GM23338 (cell line): Measurements from ENCODE around the gene CAV2. TPM values are rescaled to one million over a fixed set of nuclear protein-coding genes. Genes with fewer than 3 reads are reported as not detected.

Experiments used
- ATAC-seq: fragments of 200-7000 bp; cut with Tn5 transposase; 3 replicates; pipeline ENCODE4 v1.9.1; 2020
- DNase-seq: peaks from one replicate; pipeline ENCODE4 v3.0.0-alpha.2; 2015; ENCODE audit warnings: low spot score
- H2AFZ ChIP-seq: fragments of 200-600 bp; sonication (generic); 2 replicates; pipeline ENCODE4 v1.8.0; 2016; ENCODE audit warnings: antibody characterized with exemption, mild to moderate bottlenecking, moderate library complexity
- H3F3A ChIP-seq: fragments of 200-600 bp; sonication (generic); replicated peaks from 2 replicates; pipeline ENCODE4 v1.8.0; 2017; ENCODE audit warnings: antibody characterized with exemption, mixed run types, low read depth
- H3K27ac ChIP-seq: fragments of 200-600 bp; sonication (generic); 2 replicates; pipeline ENCODE4 v1.6.1; 2016; ENCODE audit warnings: low read depth
- H3K27me3 ChIP-seq: fragments of 200-600 bp; sonication (generic); 2 replicates; pipeline ENCODE4 v1.8.0; 2016; ENCODE audit warnings: mild to moderate bottlenecking, mixed run types, moderate library complexity; ENCODE audit not compliant: insufficient read depth
- H3K36me3 ChIP-seq: fragments of 200-600 bp; sonication (generic); 2 replicates; pipeline ENCODE4 v1.8.0; 2016; ENCODE audit warnings: mild to moderate bottlenecking; ENCODE audit not compliant: insufficient read depth
- H3K4me1 ChIP-seq: fragments of 200-600 bp; sonication (generic); 2 replicates; pipeline ENCODE4 v1.8.0; 2016; ENCODE audit warnings: mild to moderate bottlenecking, moderate library complexity; ENCODE audit not compliant: insufficient read depth
- H3K4me2 ChIP-seq: fragments of 200-600 bp; sonication (generic); 2 replicates; pipeline ENCODE4 v1.7.1; 2017; ENCODE audit warnings: mixed run types
- H3K4me3 ChIP-seq: fragments of 200-600 bp; sonication (generic); 2 replicates; pipeline ENCODE4 v1.6.1; 2016; ENCODE audit warnings: mixed run types
- H3K79me2 ChIP-seq: fragments of 200-600 bp; sonication (generic); replicated peaks from 2 replicates; pipeline ENCODE4 v1.8.0; 2017; ENCODE audit warnings: mild to moderate bottlenecking; ENCODE audit not compliant: insufficient read depth
- H3K9me2 ChIP-seq: fragments of 200-600 bp; sonication (generic); 2 replicates; pipeline ENCODE4 v1.8.0; 2017; ENCODE audit not compliant: insufficient read depth
- H4K20me1 ChIP-seq: fragments of 200-600 bp; sonication (generic); replicated peaks from 2 replicates; pipeline ENCODE4 v1.8.0; 2017; ENCODE audit warnings: mild to moderate bottlenecking; ENCODE audit not compliant: insufficient read depth
- H3K27ac Mint-ChIP-seq: 2 replicates; pipeline ENCODE4 v1.8.0; 2020; ENCODE audit warnings: inconsistent platforms, mild to moderate bottlenecking, moderate library complexity, mixed read lengths
- H3K27me3 Mint-ChIP-seq: 3 replicates; pipeline ENCODE4 v1.8.0; 2022; ENCODE audit warnings: low read depth, mild to moderate bottlenecking, moderate library complexity, mixed read lengths, inconsistent platforms; ENCODE audit not compliant: insufficient read depth, poor library complexity
- H3K36me3 Mint-ChIP-seq: 3 replicates; pipeline ENCODE4 v1.8.0; 2021; ENCODE audit warnings: low read depth, mild to moderate bottlenecking, inconsistent platforms, moderate library complexity, mixed read lengths
- H3K4me1 Mint-ChIP-seq: 3 replicates; pipeline ENCODE4 v1.8.0; 2020; ENCODE audit warnings: mild to moderate bottlenecking, inconsistent platforms, mixed read lengths
- H3K4me3 Mint-ChIP-seq: 3 replicates; pipeline ENCODE4 v1.8.0; 2021; ENCODE audit warnings: moderate library complexity, mild to moderate bottlenecking, inconsistent platforms, mixed read lengths
- H3K9me3 Mint-ChIP-seq: 3 replicates; pipeline ENCODE4 v1.8.0; 2020; ENCODE audit warnings: moderate library complexity, mild to moderate bottlenecking, inconsistent platforms, mixed read lengths
- CREB1 ChIP-seq: fragments of 250-450 bp; sonication (Bioruptor Pico); IDR thresholded peaks from 2 replicates; pipeline ENCODE4 v1.5.0; 2020; ENCODE audit warnings: low read depth, mild to moderate bottlenecking, moderate library complexity
- CTCF ChIP-seq, 2 experiments: fragments of 200-600 bp in 1 of 2; sonication (generic) in 1 of 2; conservative IDR thresholded peaks; 2 replicates each; pipeline versions ENCODE4 v1.5.1 to v1.6.1; 2016 to 2017; ENCODE audit warnings: antibody characterized with exemption in 2 of 2, low read depth in 2 of 2, mild to moderate bottlenecking in 2 of 2, moderate library complexity in 1 of 2
- ETS1 ChIP-seq: IDR thresholded peaks from 2 replicates; pipeline ENCODE4 v1.6.1; 2016; ENCODE audit warnings: antibody characterized with exemption
- EZH2 ChIP-seq: fragments of 200-600 bp; sonication (generic); IDR thresholded peaks from one replicate; pipeline ENCODE4 v1.8.0; 2017; ENCODE audit warnings: antibody characterized with exemption, mild to moderate bottlenecking, low read depth; ENCODE audit not compliant: unreplicated experiment
- JUNB ChIP-seq: IDR thresholded peaks from one replicate; pipeline ENCODE4 v1.6.1; 2016; ENCODE audit warnings: antibody characterized with exemption; ENCODE audit not compliant: unreplicated experiment
- NANOG ChIP-seq: IDR thresholded peaks from 2 replicates; pipeline ENCODE4 v1.6.1; 2016; ENCODE audit warnings: antibody characterized with exemption, borderline replicate concordance
- POLR2AphosphoS5 ChIP-seq: IDR thresholded peaks from 2 replicates; pipeline ENCODE4 v1.6.1; 2016; ENCODE audit warnings: antibody characterized with exemption, low read depth
- REST ChIP-seq: IDR thresholded peaks from one replicate; pipeline ENCODE4 v1.6.1; 2018; ENCODE audit warnings: antibody characterized with exemption; ENCODE audit not compliant: unreplicated experiment
- STAT1 ChIP-seq: IDR thresholded peaks from one replicate; pipeline ENCODE4 v1.6.1; 2016; ENCODE audit warnings: antibody characterized with exemption; ENCODE audit not compliant: unreplicated experiment
- ZNF114 ChIP-seq: fragments of 250-450 bp; sonication (Bioruptor Pico); IDR thresholded peaks from 2 replicates; pipeline ENCODE4 v1.5.0; 2020; ENCODE audit warnings: mild to moderate bottlenecking, moderate library complexity
- ZNF331 ChIP-seq: fragments of 250-450 bp; sonication (Bioruptor Pico); IDR thresholded peaks from 2 replicates; pipeline ENCODE4 v1.5.0; 2020; ENCODE audit warnings: low read depth, mild to moderate bottlenecking, moderate library complexity
- polyA plus RNA-seq: library from polyadenylated mRNA; unstranded; fragments of >200 nt; fragmentation: Nextera tagmentation; extraction: Ambion mirVana; gene quantifications from 2 replicates; pipeline ENCODE4 v1.2.1, GENCODE V29; 2016
- total RNA-seq: library from RNA; depleted of rRNA; stranded (reverse); fragments of >200 nt; shearing (Covaris generic); gene quantifications from 2 replicates; pipeline ENCODE4 v1.2.3, GENCODE V29; 2014

The CAV2 gene
- total and polyA plus RNA-seq, 2 experiments from 2014 or later = 4.2 to 6.6 TPM

- no peak for TF ChIP-seq ETS1
- no peak for TF ChIP-seq ZNF114 (CRISPR knock-in tag)
- no peak for TF ChIP-seq CREB1 (CRISPR knock-in tag)
- peak; percentile 34 for TF ChIP-seq EZH2
- TF ChIP-seq ZNF331 (CRISPR knock-in tag) = no peak
- no peak for TF ChIP-seq JUNB
- no peak for TF ChIP-seq CTCF (conservative IDR thresholded peaks at IDR 0.05; ENCODE audit: low read depth in 2 of 2)
Observed at GRCh38 chr7:116500078-116500853, 728 bp downstream of the CAV2 start (continued).

- TF ChIP-seq ZNF331 (CRISPR knock-in tag) = no peak
- TF ChIP-seq CREB1 (CRISPR knock-in tag) = no peak
- no peak for TF ChIP-seq EZH2
- no peak for TF ChIP-seq NANOG
- TF ChIP-seq STAT1 = no peak
- TF ChIP-seq REST = no peak
- TF ChIP-seq POLR2AphosphoS5 = no peak
- Histone ChIP-seq H3K4me2 (no peak overlapping the region; the same call in 1 of the 2 replicates), H2AFZ (no peak overlapping the region), H4K20me1 (no peaks in the 10 kb centered on the region), H3F3A (peaks cover 6% of the 10 kb centered on the region; the same call in 1 of the 2 replicates), H3K9me2 (no peaks in the 10 kb centered on the region), H3K4me3 (no peak overlapping the region), H3K27ac (no peak overlapping the region), H3K27me3 (peaks cover 30% of the 10 kb centered on the region), H3K79me2 (no peaks in the 10 kb centered on the region), H3K36me3 (no peaks in the 10 kb centered on the region), H3K4me1 (peaks cover 11% of the 10 kb centered on the region)
- H3K4me1 Mint-ChIP-seq = peaks cover 12% of the 10 kb centered on the region
- H3K27ac Mint-ChIP-seq = no peak overlapping the region
- H3K4me3 Mint-ChIP-seq = no peak overlapping the region; the same call in 2 of the 3 replicates
- ATAC-seq (no peak), DNase-seq (no peak)
- H3K9me3 Mint-ChIP-seq = no peaks in the 10 kb centered on the region
- peaks cover 22% of the 10 kb centered on the region for H3K27me3 Mint-ChIP-seq
- no peaks in the 10 kb centered on the region for H3K36me3 Mint-ChIP-seq
Observed at GRCh38 chr7:116501425-116502167, 2.1 kb downstream of the CAV2 start.
